Right atrium auricular region (tissue), 2 donors: Measurements from ENCODE around the gene PPP5C. TPM values are rescaled to one million over a fixed set of nuclear protein-coding genes. Genes with fewer than 3 reads are reported as not detected.
"Not testable (repeated sequence)": the region's sequence is repeated elsewhere in the genome, so short reads cannot be mapped to it uniquely, and the experiment has no call there.

Experiments used
- DNase-seq: peaks from one replicate; pipeline ENCODE4 v3.0.0-alpha.2; 2019; ENCODE audit warnings: low spot score
- H3K27ac ChIP-seq, 2 donors: fragments of 200-600 bp; sonication (generic); 1 replicate in 1 of 2; 2 replicates in 1 of 2; pipeline ENCODE4 v1.5.1; 2016 to 2019
- H3K27me3 ChIP-seq, 2 donors: fragments of 200-600 bp; sonication (generic); one replicate each; pipeline versions ENCODE4 v1.5.1 to v1.6.0; 2017 to 2019
- H3K36me3 ChIP-seq: fragments of 200-600 bp; sonication (generic); one replicate; pipeline ENCODE4 v1.5.1; 2016
- H3K4me1 ChIP-seq, 2 donors: fragments of 200-600 bp; sonication (generic); one replicate each; pipeline versions ENCODE4 v1.5.1 to v1.6.0; 2017 to 2019
- H3K4me3 ChIP-seq, 2 donors: fragments of 200-600 bp; sonication (generic); 1 replicate in 1 of 2; 2 replicates in 1 of 2; pipeline ENCODE4 v1.5.1; 2017 to 2019; ENCODE audit warnings: mild to moderate bottlenecking in 1 of 2, moderate library complexity in 1 of 2
- H3K9me3 ChIP-seq, 2 donors: fragments of 200-600 bp; sonication (generic); one replicate each; pipeline ENCODE4 v1.5.1; 2019
- CTCF ChIP-seq, 2 donors: fragments of 200-600 bp; sonication (generic); IDR thresholded peaks; one replicate each; pipeline ENCODE4 v1.5.1; 2019; ENCODE audit warnings: antibody characterized with exemption in 2 of 2
- total RNA-seq, 2 donors: library from RNA; depleted of rRNA; stranded (reverse); fragments of >200 nt; gene quantifications; one replicate each; pipeline ENCODE4 v1.1.0, GENCODE V29; 2016

The PPP5C gene
- total RNA-seq, 2 donors from 2014 or later: 59.1 to 84.3 TPM

GRCh38 chr19:46431824-46432223 lies 84.9 kb downstream of the PPP5C start:
- no peaks in the 10 kb centered on the region for H3K9me3 ChIP-seq
- H3K36me3 ChIP-seq: no peaks in the 10 kb centered on the region
- no peak for TF ChIP-seq CTCF (IDR thresholded peaks at IDR 0.05)
- H3K4me1 ChIP-seq: peaks cover 0 to 10% of the 10 kb centered on the region in 2 donors
- no peak overlapping the region for H3K4me3 ChIP-seq
- no peak overlapping the region for H3K27ac ChIP-seq
- H3K27me3 ChIP-seq: no peaks in the 10 kb centered on the region
- no peak for DNase-seq

GRCh38 chr19:46433470-46433869 lies 86.6 kb downstream of the PPP5C start:
- H3K27me3 ChIP-seq, H3K4me3 ChIP-seq, H3K36me3 ChIP-seq, DNase-seq, H3K9me3 ChIP-seq, H3K4me1 ChIP-seq, H3K27ac ChIP-seq: not testable (repeated sequence)

- no peak overlapping the region for H3K4me3 ChIP-seq
- H3K4me1 ChIP-seq: no peaks in the 10 kb centered on the region
- H3K27me3 ChIP-seq: no peaks in the 10 kb centered on the region
- H3K9me3 ChIP-seq: no peaks in the 10 kb centered on the region
- no peak for DNase-seq
- no peaks in the 10 kb centered on the region for H3K36me3 ChIP-seq
- H3K27ac ChIP-seq: no peak overlapping the region
- TF ChIP-seq CTCF (IDR thresholded peaks at IDR 0.05): no peak
These were observed 88.1 kb downstream of the PPP5C start for GRCh38 chr19:46435009-46435408.

- H3K4me3 ChIP-seq, H3K4me1 ChIP-seq, H3K27ac ChIP-seq, H3K36me3 ChIP-seq, H3K9me3 ChIP-seq, H3K27me3 ChIP-seq, DNase-seq: not testable (repeated sequence)
These were observed 88.8 kb downstream of the PPP5C start for GRCh38 chr19:46435689-46436088.

Other genes with a start within 250 kb of the PPP5C start
- not detected for gene IGFL3, start 222.4 kb upstream of the PPP5C start, total RNA-seq
- gene IGFL2, start 198.8 kb upstream of the PPP5C start, total RNA-seq: 1 to 10 TPM in 1 of 2 donors, not detected in 1; 1.8 TPM
- not detected for gene IGFL1, start 117.3 kb upstream of the PPP5C start, total RNA-seq
- 100 to 1,000 TPM in 1 of 2 donors, 10 to 100 TPM in 1; 73.1 to 123 TPM for gene HIF3A, start 50.0 kb upstream of the PPP5C start, total RNA-seq
- gene CCDC8, start 66.5 kb downstream of the PPP5C start, total RNA-seq: 10 to 100 TPM; 30.4 to 34.6 TPM
- not detected for gene PNMA8C, start 81.8 kb downstream of the PPP5C start, total RNA-seq
- gene PNMA8A, start 124.5 kb downstream of the PPP5C start, total RNA-seq: 10 to 100 TPM in 1 of 2 donors, 1 to 10 TPM in 1; 9.9 to 16.6 TPM
- 1 to 10 TPM; 1.0 to 1.7 TPM for gene PNMA8B, start 148.8 kb downstream of the PPP5C start, total RNA-seq